Neural cell (in vitro differentiated cells): ENCODE measurements around the gene SCUBE1. TPM values are rescaled to one million over a fixed set of nuclear protein-coding genes. Genes with fewer than 3 reads are reported as not detected.

Source experiments
- H2AFZ ChIP-seq: fragments of 200-600, 300-800 bp; sonication (generic), shearing (Covaris generic); 2 replicates; pipeline ENCODE4 v1.6.0; 2014; ENCODE audit warnings: low read depth, mild to moderate bottlenecking, antibody characterized with exemption, low read length, moderate library complexity
- H3F3A ChIP-seq: fragments of 200-600 bp; shearing (Covaris generic); 2 replicates; pipeline ENCODE4 v1.6.1; 2016; ENCODE audit warnings: mild to moderate bottlenecking, moderate library complexity, mixed read lengths, antibody characterized with exemption, low read length; ENCODE audit not compliant: insufficient read depth, poor library complexity, severe bottlenecking
- H3K27ac ChIP-seq: fragments of 200-600, 300-800 bp; sonication (generic), shearing (Covaris generic); 2 replicates; pipeline ENCODE4 v1.5.1; 2014; ENCODE audit warnings: mild to moderate bottlenecking, low read length, moderate library complexity
- H3K27me3 ChIP-seq: fragments of 300-800, 200-600 bp; sonication (generic), shearing (Covaris generic); 2 replicates; pipeline ENCODE4 v1.6.0; 2014; ENCODE audit warnings: mild to moderate bottlenecking, low read depth, low read length, moderate library complexity; ENCODE audit not compliant: insufficient read depth
- H3K36me3 ChIP-seq: fragments of 300-800, 200-600 bp; sonication (generic), shearing (Covaris generic); 2 replicates; pipeline ENCODE4 v1.5.1; 2014; ENCODE audit warnings: mild to moderate bottlenecking, antibody characterized with exemption, low read length, moderate library complexity; ENCODE audit not compliant: insufficient read depth
- H3K4me2 ChIP-seq: fragments of 300-800, 200-600 bp; sonication (generic), shearing (Covaris generic); 2 replicates; pipeline ENCODE4 v1.6.0; 2014; ENCODE audit warnings: mild to moderate bottlenecking, low read length
- H3K4me3 ChIP-seq: fragments of 300-800, 200-600 bp; sonication (generic), shearing (Covaris generic); 2 replicates; pipeline ENCODE4 v1.5.1; 2014; ENCODE audit warnings: mild to moderate bottlenecking, low read length, moderate library complexity
- H3K79me2 ChIP-seq: fragments of 200-600 bp; shearing (Covaris generic); replicated peaks from 2 replicates; pipeline ENCODE4 v1.6.0; 2014; ENCODE audit warnings: mild to moderate bottlenecking, low read length, moderate library complexity; ENCODE audit not compliant: insufficient read depth
- H3K9ac ChIP-seq: fragments of 300-800, 200-600 bp; sonication (generic), shearing (Covaris generic); 2 replicates; pipeline ENCODE4 v1.6.1; 2016; ENCODE audit warnings: mild to moderate bottlenecking, low read length, mixed read lengths
- H3K9me2 ChIP-seq: fragments of 200-600 bp; shearing (Covaris generic); 2 replicates; pipeline ENCODE4 v1.6.1; 2016; ENCODE audit warnings: mild to moderate bottlenecking, low read length, mixed read lengths; ENCODE audit not compliant: insufficient read depth
- H3K9me3 ChIP-seq: fragments of 200-600, 300-800 bp; sonication (generic), shearing (Covaris generic); 2 replicates; pipeline ENCODE4 v1.6.1; 2016; ENCODE audit warnings: mild to moderate bottlenecking, mixed run types, low read length, moderate library complexity, mixed read lengths
- H4K20me1 ChIP-seq: fragments of 200-600 bp; shearing (Covaris generic); 2 replicates; pipeline ENCODE4 v1.6.1; 2016; ENCODE audit warnings: mild to moderate bottlenecking, mixed run types; ENCODE audit not compliant: insufficient read depth
- EP300 ChIP-seq: fragments of 450-650 bp; conservative IDR thresholded peaks from 2 replicates; pipeline ENCODE4 v1.6.1; 2014; ENCODE audit warnings: antibody characterized with exemption, mild to moderate bottlenecking, moderate library complexity; ENCODE audit not compliant: poor library complexity, severe bottlenecking
- EZH2 ChIP-seq: fragments of 200-600, 300-800 bp; shearing (Covaris generic), sonication (generic); IDR thresholded peaks from 2 replicates; pipeline ENCODE4 v1.6.1; 2014; ENCODE audit warnings: antibody characterized with exemption, low read length, borderline replicate concordance, mild to moderate bottlenecking; ENCODE audit not compliant: insufficient read depth, poor library complexity, severe bottlenecking
- MXI1 ChIP-seq: fragments of 450-650 bp; conservative IDR thresholded peaks from 2 replicates; pipeline ENCODE4 v1.6.1; 2014; ENCODE audit warnings: antibody characterized with exemption, mild to moderate bottlenecking; ENCODE audit not compliant: poor library complexity, severe bottlenecking
- POLR2AphosphoS5 ChIP-seq: IDR thresholded peaks from 2 replicates; pipeline ENCODE4 v1.6.1; 2012
- RAD21 ChIP-seq: fragments of 450-650 bp; conservative IDR thresholded peaks from 2 replicates; pipeline ENCODE4 v1.6.1; 2014; ENCODE audit warnings: antibody characterized with exemption, mild to moderate bottlenecking, moderate library complexity
- REST ChIP-seq: IDR thresholded peaks from 2 replicates; pipeline ENCODE4 v1.6.1; 2012; ENCODE audit warnings: borderline replicate concordance
- SMC3 ChIP-seq: fragments of 450-650 bp; conservative IDR thresholded peaks from 2 replicates; pipeline ENCODE4 v1.6.1; 2014; ENCODE audit warnings: antibody characterized with exemption, mild to moderate bottlenecking, moderate library complexity; ENCODE audit not compliant: poor library complexity
- TAF1 ChIP-seq: IDR thresholded peaks from 2 replicates; pipeline ENCODE4 v1.6.1; 2012; ENCODE audit warnings: low read depth
- polyA plus RNA-seq: library from polyadenylated mRNA; depleted of rRNA; stranded (reverse); fragments of >200 nt; gene quantifications from 2 replicates; pipeline ENCODE4 v1.2.3, GENCODE V29; 2014
- TF ChIP-seq, protein P1 (sequence below): fragments of 450-650 bp; IDR thresholded peaks from 2 replicates; pipeline ENCODE4 v1.5.1; 2014; ENCODE audit warnings: antibody characterized with exemption, mild to moderate bottlenecking, moderate library complexity; ENCODE audit not compliant: poor library complexity, severe bottlenecking

SCUBE1 gene
- polyA plus RNA-seq, 1 donor from 2014 or later: 8.4 TPM

GRCh38 chr22:43209971-43210370 is 133.2 kb downstream of the SCUBE1 start:
- no peak overlapping the region for H3K27ac ChIP-seq
- no peaks in the 10 kb centered on the region for H3K79me2 ChIP-seq
- H3F3A ChIP-seq: no peaks in the 10 kb centered on the region
- TF ChIP-seq MXI1 (no peak), TAF1 (no peak), POLR2AphosphoS5 (no peak), RAD21 (no peak), SMC3 (no peak), REST (no peak), EZH2 (no peak), EP300 (no peak)
- TF ChIP-seq, protein P1, sequence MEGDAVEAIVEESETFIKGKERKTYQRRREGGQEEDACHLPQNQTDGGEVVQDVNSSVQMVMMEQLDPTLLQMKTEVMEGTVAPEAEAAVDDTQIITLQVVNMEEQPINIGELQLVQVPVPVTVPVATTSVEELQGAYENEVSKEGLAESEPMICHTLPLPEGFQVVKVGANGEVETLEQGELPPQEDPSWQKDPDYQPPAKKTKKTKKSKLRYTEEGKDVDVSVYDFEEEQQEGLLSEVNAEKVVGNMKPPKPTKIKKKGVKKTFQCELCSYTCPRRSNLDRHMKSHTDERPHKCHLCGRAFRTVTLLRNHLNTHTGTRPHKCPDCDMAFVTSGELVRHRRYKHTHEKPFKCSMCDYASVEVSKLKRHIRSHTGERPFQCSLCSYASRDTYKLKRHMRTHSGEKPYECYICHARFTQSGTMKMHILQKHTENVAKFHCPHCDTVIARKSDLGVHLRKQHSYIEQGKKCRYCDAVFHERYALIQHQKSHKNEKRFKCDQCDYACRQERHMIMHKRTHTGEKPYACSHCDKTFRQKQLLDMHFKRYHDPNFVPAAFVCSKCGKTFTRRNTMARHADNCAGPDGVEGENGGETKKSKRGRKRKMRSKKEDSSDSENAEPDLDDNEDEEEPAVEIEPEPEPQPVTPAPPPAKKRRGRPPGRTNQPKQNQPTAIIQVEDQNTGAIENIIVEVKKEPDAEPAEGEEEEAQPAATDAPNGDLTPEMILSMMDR: no peak
- H2AFZ ChIP-seq: no peak overlapping the region
- no peak overlapping the region for H3K9ac ChIP-seq
- H3K9me2 ChIP-seq: no peaks in the 10 kb centered on the region
- H3K4me3 ChIP-seq: no peak overlapping the region
- H3K4me2 ChIP-seq: no peak overlapping the region
- H3K36me3 ChIP-seq: no peaks in the 10 kb centered on the region
- no peaks in the 10 kb centered on the region for H3K27me3 ChIP-seq
- H3K9me3 ChIP-seq: no peaks in the 10 kb centered on the region
- H4K20me1 ChIP-seq: no peaks in the 10 kb centered on the region

- TF ChIP-seq EP300 (no peak), POLR2AphosphoS5 (no peak), MXI1 (no peak), RAD21 (no peak), EZH2 (no peak), TAF1 (no peak), SMC3 (no peak), REST (no peak)
- TF ChIP-seq, protein P1: no peak
- Histone ChIP-seq H3K4me2 (no peak overlapping the region), H4K20me1 (no peaks in the 10 kb centered on the region), H3K27me3 (no peaks in the 10 kb centered on the region), H2AFZ (no peak overlapping the region), H3K36me3 (no peaks in the 10 kb centered on the region), H3K9me3 (no peaks in the 10 kb centered on the region), H3K79me2 (no peaks in the 10 kb centered on the region), H3K27ac (no peak overlapping the region), H3K9me2 (no peaks in the 10 kb centered on the region), H3F3A (no peaks in the 10 kb centered on the region), H3K4me3 (no peak overlapping the region), H3K9ac (no peak overlapping the region)
Observed at GRCh38 chr22:43209523-43209890, 133.7 kb downstream of the SCUBE1 start.
